Measurements from ENCODE around the gene CBFB. TPM values are rescaled to one million over a fixed set of nuclear protein-coding genes. Genes with fewer than 3 reads are reported as not detected.

The CBFB gene
- total and polyA plus RNA-seq, 2 of the 13 experiments (the other 11 are each of a cell fraction or from before 2014, with no cell fraction given): 22.1 to 70.8 TPM

- TF ChIP-seq ZNF770 (CRISPR knock-in tag; IDR thresholded peaks at IDR 0.05): peak; percentile 54; the same call in 1 of the 2 replicates
Observed at GRCh38 chr16:66986559-66986958, 42.4 kb upstream of the CBFB start (continued).

GRCh38 chr16:66988197-66988788 is 40.7 kb upstream of the CBFB start, which contains the start of gene CES4A:
TSS of gene CES4A (plus strand) at chr16:66988589. CDS start at chr16:66988773, 184 bp downstream.
- in situ Hi-C loops (cut with HindIII; ENCODE audit: extremely low pct_ligation_motif_present, low pct_unique_long_range_greater_than_20kb): no loop called here
- TF ChIP-seq HNF4G (IDR thresholded peaks at IDR 0.05; ENCODE audit: borderline replicate concordance, low read depth, low read length): no peak
- TF ChIP-seq HNF4G (CRISPR knock-in tag; IDR thresholded peaks at IDR 0.05; ENCODE audit: borderline replicate concordance, low read depth): no peak; the same call in 1 of the 2 replicates
- TF ChIP-seq ZNF660 (CRISPR knock-in tag; IDR thresholded peaks at IDR 0.05; ENCODE audit: borderline replicate concordance, low read depth): no peak
- TF ChIP-seq E2F1 (CRISPR knock-in tag; IDR thresholded peaks at IDR 0.05): no peak
- TF ChIP-seq ZNF720 (CRISPR knock-in tag; IDR thresholded peaks at IDR 0.05): no peak
- no peak for TF ChIP-seq ZFP1 (CRISPR knock-in tag; IDR thresholded peaks at IDR 0.05)
- 0 out of 2 replicates have a peak, but pooled peaks have one; percentile 15 for TF ChIP-seq ZNF644 (CRISPR knock-in tag; IDR thresholded peaks at IDR 0.05; ENCODE audit: low read depth)
- TF ChIP-seq ZFY (CRISPR knock-in tag; IDR thresholded peaks at IDR 0.05): peak; percentile 45; the same call in 1 of the 2 replicates
- no peak for TF ChIP-seq ATF7-NPFF (CRISPR knock-in tag; IDR thresholded peaks at IDR 0.05; ENCODE audit: low read depth)
- peak; percentile 67; the same call in 1 of the 2 replicates for TF ChIP-seq ZNF546 (CRISPR knock-in tag; conservative IDR thresholded peaks at IDR 0.05)
- peak; percentile 63; the same call in 1 of the 2 replicates for TF ChIP-seq ZNF292 (CRISPR knock-in tag; IDR thresholded peaks at IDR 0.05; ENCODE audit: borderline replicate concordance, low read depth)
- no peak for TF ChIP-seq SYNCRIP (IDR thresholded peaks at IDR 0.05; ENCODE audit: insufficient read depth, low read depth, low read length)
- TF ChIP-seq MXD4 (CRISPR knock-in tag; IDR thresholded peaks at IDR 0.05): peak; percentile 51; the same call in 1 of the 2 replicates
- TF ChIP-seq POGZ (CRISPR knock-in tag; IDR thresholded peaks at IDR 0.05): no peak
- TF ChIP-seq SOX6 (IDR thresholded peaks at IDR 0.05): no peak
- TF ChIP-seq SOX6 (CRISPR knock-in tag; IDR thresholded peaks at IDR 0.05): peak; percentile 46
- no peak for TF ChIP-seq GTF3A (CRISPR knock-in tag; conservative IDR thresholded peaks at IDR 0.05)
- peak; percentile 62; the same call in 1 of the 2 replicates for TF ChIP-seq ZNF598 (CRISPR knock-in tag; IDR thresholded peaks at IDR 0.05; ENCODE audit: borderline replicate concordance)
- TF ChIP-seq MEIS2 (CRISPR knock-in tag; IDR thresholded peaks at IDR 0.05): no peak
- no peak for TF ChIP-seq ZNF207 (IDR thresholded peaks at IDR 0.05; ENCODE audit: borderline replicate concordance)

More at GRCh38 chr16:66988197-66988788, 40.7 kb upstream of the CBFB start, which contains the start of gene CES4A:
- Histone ChIP-seq H3K4me2 (ENCODE audit: low read depth, low read length) (peak within 1 kb of the TSS; percentile 60), H3K4me3 (replicated peaks in 1 of 3; ENCODE audit: insufficient read depth in 1 of 3, low read depth in 2 of 3, low read length in 3 of 3) (peak within 1 kb of the TSS in 1 of 3 experiments; percentile 14; a peak in 1 of 6 replicates), H3K4me1 (ENCODE audit: insufficient read depth, low read length) (peaks cover 38% of the 10 kb centered on the region), H4K20me1 (ENCODE audit: insufficient read depth, low read length) (no peaks in the 10 kb centered on the region), H3K79me2 (ENCODE audit: insufficient read depth, low read length) (no peaks in the 10 kb centered on the region), H3K36me3 (replicated peaks in 1 of 2; ENCODE audit: control insufficient read depth in 1 of 2, insufficient read depth in 2 of 2, low read length in 2 of 2) (no peaks in the 10 kb centered on the region), H2AFZ (ENCODE audit: low read length) (peak within 1 kb of the TSS; percentile 52), H3K9ac (ENCODE audit: insufficient read depth, low read depth, low read length) (no peak within 1 kb of the TSS), H3K9me3 (ENCODE audit: low read length) (no peaks in the 10 kb centered on the region), H3K27ac (ENCODE audit: extremely low read length, insufficient read depth, low read length) (no peak within 1 kb of the TSS), H3K27me3 (ENCODE audit: control insufficient read depth in 1 of 2, insufficient read depth in 2 of 2, low read length in 2 of 2) (peaks cover 1 to 3% of the 10 kb centered on the region in 2 experiments; a peak in 1 of 5 replicates)
- DNase-seq (ENCODE audit: low spot score) (peak; percentile 49), FAIRE-seq (peak; percentile 97), ATAC-seq (peak; percentile 89)
- intact Hi-C loops (cut with micrococcal nuclease; ENCODE audit: unreplicated experiment): no loop called here
- POLR2A ChIA-PET: interaction anchor here (1.1 to 1.5 kb wide), 2 partner anchors 27 to 40 kb away, joined by 3 read pairs; partner anchors contain the start of genes CBFB and CES3
- CTCF ChIA-PET (ENCODE audit: low intra/inter-chr PET ratio, low total read pairs): no interaction called here
- no TSS peak for BruUV-seq (replicated peaks)
- WGBS (ENCODE audit: low lambda C conversion rate): 1% methylated on average over 8 of the region's 11 CpGs
